T-helper 1 cell (primary cell): ENCODE data around the gene RPS18.

ENCODE experiments used
- DNase-seq, 5 donors: peaks; one replicate each; pipeline ENCODE4 v3.0.0-alpha.2; 2012 to 2020

Gene RPS18

GRCh38 chr6:33314943-33315792 is 43.3 kb downstream of the RPS18 start:
- no peak for DNase-seq

DNA sequence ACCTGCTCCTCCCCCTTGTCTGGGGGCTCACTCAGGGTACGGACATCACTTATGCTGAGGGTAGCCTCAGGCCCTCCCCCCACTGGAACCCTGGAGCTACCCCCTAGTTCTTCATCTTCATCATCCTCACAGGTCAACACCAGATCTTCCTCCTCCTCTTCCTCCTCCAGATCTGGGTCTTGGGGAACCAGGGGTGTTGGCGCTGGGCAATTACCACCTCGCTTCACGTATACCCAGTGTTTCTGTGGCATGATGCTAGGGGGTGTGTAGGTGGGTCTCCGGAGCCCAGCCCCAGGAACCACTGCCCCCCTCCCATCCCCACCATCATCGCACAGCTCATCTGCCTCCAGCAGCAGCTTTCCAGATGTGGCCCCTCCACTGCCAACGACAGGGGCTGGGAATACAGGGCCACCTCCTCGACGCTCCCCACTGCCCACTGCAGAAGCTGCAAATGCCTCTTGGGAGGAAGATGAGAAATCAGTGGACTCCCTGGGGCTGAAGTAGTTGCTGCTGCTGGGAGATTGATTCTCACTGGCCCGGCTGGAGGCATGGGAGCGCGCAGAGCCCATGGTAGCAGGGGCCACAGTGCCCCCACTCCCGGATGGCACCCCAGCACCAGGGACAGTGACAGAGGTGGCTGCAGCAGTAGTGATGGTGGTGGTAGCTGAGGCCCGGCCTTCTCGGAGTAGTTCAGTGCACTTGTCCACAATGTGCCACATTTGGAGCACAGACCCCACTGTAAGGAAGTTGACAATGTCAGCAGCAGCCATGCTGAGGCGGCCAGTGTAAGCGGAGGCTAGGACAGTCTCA is 44.1 kb downstream of the RPS18 start:
- no peak for DNase-seq

DNA sequence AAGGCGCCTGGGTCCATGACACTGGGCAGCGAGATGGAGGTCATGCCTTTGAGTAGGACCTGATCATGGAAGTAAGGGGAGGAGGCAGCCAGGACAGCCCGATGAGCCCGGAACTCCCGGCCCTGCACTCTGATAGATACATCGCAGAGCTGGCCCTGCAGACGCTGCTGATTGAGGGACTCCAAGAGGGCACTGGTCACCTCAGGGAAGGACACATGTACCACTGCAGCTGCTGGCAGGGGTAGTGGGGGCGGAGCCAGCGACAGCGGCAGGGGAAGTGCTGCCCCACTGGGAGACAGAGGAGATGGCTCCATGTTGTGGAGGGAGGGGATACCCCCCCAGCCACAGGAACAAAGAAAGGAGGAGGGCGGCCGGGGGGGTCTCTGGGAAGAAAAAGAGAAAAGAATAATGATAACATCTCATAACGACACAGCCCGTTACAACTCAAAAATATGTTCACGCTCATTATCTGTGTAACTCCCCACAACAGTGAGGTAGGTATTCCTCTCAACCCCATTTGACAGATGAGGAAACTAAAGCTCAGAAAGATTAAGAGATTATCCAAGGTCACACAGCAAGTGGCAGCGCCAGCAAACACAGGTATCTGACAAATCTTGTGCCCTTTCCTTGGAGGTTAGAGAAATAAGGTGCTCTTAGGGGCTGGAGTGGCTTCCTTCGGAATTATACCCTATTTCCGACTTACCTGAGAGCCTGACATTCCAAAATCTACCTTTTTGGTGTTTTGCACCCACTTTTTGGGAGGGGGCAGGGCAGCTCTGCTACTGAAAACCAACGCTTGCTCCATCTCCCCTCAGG is 44.9 kb downstream of the RPS18 start:
- no peak for DNase-seq

DNA sequence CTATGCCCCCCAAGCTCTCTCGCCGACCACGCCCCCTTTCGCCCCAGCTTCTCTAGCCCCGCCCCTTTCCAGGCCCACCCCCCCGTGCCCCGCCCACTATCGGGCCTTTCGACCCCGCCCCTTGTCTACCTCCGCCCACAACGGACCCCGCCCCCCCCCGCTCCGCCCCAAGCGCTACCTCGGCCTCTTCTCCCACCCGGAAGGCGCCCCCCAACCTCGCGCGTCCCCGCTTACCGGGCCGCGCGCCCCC is 45.5 kb downstream of the RPS18 start:
- DNase-seq: no peak

DNA sequence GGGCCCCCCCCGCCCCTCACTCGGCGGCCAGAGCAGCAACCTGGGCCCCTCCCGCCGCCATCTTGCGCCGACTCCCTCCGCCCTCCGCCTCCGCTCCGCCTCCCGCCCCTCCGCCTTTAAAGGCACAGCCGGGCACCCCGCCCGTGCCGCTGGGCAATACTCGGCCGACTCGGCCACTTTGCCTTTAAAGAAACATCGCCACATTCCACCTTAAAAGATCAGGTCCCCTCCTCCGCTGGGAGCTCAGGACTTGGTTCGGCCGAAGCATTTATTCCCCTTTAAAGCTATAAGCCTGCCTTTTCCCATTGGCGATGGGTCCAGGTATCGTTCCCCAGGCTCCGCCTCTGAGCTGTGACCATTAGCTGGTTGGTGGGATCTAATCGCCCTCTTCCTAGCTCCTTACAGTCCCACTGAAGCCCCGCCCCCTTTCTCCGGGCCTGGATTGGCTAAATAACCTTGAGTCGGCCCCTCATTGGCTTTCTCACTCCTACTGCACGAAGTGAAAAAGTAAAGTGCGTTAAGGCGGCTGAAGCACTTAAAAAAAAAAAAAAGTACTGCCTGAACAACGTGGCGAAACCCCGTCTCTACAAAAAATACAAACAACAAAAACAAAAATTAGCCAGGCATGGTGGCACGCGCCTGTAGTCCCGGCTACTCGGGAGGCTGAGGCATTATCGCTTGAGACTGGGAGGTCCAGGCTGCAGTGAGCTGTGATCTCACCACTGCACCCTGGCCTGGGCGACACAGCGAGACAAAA is 46.0 kb downstream of the RPS18 start, which contains the start of gene ZBTB22:
TSS of gene ZBTB22 (minus strand) at position 76 of the 757 bp plus-strand sequence. CDS start 828 bp downstream, outside the sequence.
- peak; percentile 90 to 98 (median 94) for DNase-seq

DNA sequence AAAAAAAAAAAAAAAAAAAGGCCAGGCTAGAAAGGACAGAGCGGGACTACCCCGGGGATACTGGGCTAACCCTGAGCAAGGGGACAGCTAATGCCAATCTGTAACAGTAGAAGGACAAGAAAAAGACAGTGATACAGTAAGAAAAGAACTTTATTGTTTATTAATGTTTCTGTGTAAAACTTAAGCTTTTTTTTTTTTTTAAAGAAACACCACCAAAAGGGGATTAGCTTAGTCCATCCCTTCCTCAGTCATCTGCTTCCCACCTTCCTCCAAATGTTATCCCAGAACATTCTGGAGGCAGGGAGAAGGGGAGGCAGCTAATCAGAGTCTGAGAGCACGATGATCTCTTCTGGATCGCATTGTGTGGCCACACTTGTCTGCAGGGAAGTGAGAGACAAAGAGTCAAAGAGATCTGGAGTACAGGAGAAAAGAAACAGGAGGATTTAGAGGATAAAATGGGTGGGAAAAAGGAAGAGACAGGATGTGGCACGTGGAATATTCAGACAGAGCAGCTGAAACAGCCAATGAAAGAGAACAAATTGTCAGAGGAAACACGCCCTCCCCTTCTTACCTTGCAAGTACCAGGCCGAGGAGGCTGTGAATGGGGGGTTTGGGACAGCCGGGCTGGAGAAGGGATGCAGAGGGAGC is 46.7 kb downstream of the RPS18 start:
- no peak for DNase-seq

DNA sequence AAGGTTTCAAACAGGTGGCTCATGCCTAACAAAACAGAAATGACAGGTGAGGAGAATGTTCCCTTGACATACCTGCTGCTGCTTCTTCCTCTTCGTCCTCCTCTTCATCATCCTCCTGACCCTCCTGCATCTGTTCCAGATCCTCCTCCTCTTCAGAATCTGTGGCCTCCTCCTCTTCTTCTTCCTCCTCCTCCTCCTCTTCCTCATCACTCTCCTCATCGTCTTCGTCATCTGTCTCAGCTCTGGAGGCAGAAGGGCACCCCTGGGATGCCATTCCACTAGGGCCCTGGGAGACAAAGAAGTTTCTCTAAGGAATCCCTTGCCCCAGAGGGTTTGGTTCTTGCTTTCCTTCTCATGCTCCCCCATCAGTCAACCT is 48.1 kb downstream of the RPS18 start:
- DNase-seq: no peak

DNA sequence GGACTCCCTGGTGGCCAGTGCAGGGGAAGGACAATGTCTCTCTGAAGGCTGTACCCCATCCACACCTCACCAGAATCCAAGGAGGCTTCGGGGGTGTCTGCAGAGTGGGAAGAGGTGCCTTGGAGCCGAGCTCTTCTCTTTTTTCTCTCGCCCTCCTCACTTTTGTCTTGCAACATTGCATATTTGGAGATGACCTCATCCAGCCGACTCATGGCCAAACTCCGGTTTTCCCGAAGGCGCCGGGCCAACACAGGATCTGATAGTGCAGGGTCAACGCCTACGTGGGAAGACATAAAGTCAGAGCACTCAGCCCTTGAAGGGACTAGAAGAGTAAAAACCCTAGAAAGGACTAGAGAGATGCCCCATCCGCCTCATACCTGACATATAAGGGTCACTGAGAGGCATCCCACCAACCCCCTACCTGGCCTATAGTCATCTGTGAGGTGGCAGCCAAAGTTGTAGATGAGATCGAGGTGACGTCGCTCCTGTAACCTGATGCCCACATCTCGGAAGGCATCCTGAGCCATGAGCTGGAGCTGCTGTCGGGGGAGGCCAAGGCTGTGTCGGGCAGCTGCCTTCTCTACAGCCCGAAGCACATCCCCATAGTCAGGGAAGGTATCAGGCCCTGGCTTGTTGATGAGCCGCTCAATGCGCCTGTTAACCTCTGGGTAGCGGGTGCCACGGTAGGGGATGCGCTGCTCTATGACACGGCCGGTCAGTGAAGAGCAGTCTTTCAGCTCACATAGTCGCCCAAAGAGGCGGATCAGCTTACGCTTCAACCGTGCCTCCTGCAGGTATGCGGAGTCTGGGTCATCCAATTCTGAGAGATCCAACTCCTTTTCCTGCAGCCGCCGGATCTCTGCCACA is 48.7 kb downstream of the RPS18 start:
- no peak for DNase-seq

- no peak for DNase-seq
Measured at GRCh38 chr6:33321227-33321626, 49.4 kb downstream of the RPS18 start.

DNA sequence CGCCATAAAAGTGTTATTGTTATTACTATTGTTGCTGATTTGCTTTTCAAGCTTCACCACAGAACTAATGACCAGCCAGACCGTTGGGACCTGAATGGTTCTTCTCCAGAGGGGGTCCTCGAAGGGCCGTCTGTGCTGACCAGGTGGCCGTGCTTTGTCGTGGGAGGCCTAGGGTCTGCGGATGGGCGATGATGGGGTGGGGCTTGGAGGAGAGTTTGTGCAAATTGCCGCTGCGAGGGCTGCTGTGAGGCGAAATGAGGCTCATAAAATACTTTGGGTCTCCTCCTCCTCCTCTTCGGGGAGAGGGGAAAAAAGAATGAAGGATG is 51.7 kb downstream of the RPS18 start:
- DNase-seq: no peak

GRCh38 chr6:33324125-33324524 is 52.2 kb downstream of the RPS18 start:
- DNase-seq: no peak
